CD14-positive monocyte (primary cell): ENCODE results near the gene TYK2. TPM values are rescaled to one million over a fixed set of nuclear protein-coding genes. Genes with fewer than 3 reads are reported as not detected.

Experiments used
- DNase-seq, 3 donors: peaks; one replicate each; pipeline ENCODE4 v3.0.0-alpha.2; 2011 to 2022
- H2AFZ ChIP-seq: 2 replicates; pipeline ENCODE4 v1.6.0; 2012; ENCODE audit warnings: mild to moderate bottlenecking, low read depth, low read length, inconsistent platforms; ENCODE audit not compliant: insufficient read depth, poor library complexity, severe bottlenecking
- H3K27ac ChIP-seq, 2 donors: 1 replicate in 1 of 2; 2 replicates in 1 of 2; pipeline ENCODE4 v1.5.1; 2012 to 2013; ENCODE audit warnings: low read length in 2 of 2, control low read depth in 1 of 2, inconsistent platforms in 1 of 2, low read depth in 1 of 2, mild to moderate bottlenecking in 1 of 2
- H3K27me3 ChIP-seq, 2 donors: one replicate each; pipeline versions ENCODE4 v1.6.0 to v1.6.1; 2011 to 2013; ENCODE audit warnings: low read length in 2 of 2; ENCODE audit not compliant: control insufficient read depth in 2 of 2, insufficient read depth in 2 of 2
- H3K36me3 ChIP-seq, 2 donors: replicated peaks in 1 of 2; 1 replicate in 1 of 2; 2 replicates in 1 of 2; pipeline versions ENCODE4 v1.5.1 to v1.6.1; 2012 to 2013; ENCODE audit warnings: low read length in 2 of 2, control low read depth in 1 of 2, inconsistent platforms in 1 of 2, mild to moderate bottlenecking in 1 of 2; ENCODE audit not compliant: insufficient read depth in 2 of 2, control insufficient read depth in 1 of 2
- H3K4me1 ChIP-seq, 2 donors: 1 replicate in 1 of 2; 2 replicates in 1 of 2; pipeline versions ENCODE4 v1.5.1 to v1.6.1; 2012 to 2013; ENCODE audit warnings: low read length in 2 of 2, control low read depth in 1 of 2, inconsistent platforms in 1 of 2, mild to moderate bottlenecking in 1 of 2, moderate library complexity in 1 of 2; ENCODE audit not compliant: insufficient read depth in 2 of 2, control insufficient read depth in 1 of 2
- H3K4me2 ChIP-seq: replicated peaks from 2 replicates; pipeline ENCODE3; 2012; ENCODE audit warnings: low read length, moderate library complexity, mild to moderate bottlenecking; ENCODE audit not compliant: poor library complexity, severe bottlenecking; ENCODE audit errors: extremely low read depth
- H3K4me3 ChIP-seq, 3 experiments: fragments of 200-600 bp in 1 of 3; sonication (generic) in 1 of 3; replicated peaks in 1 of 3; 1 replicate in 2 of 3; 2 replicates in 1 of 3; pipeline ENCODE4 v1.5.1; 2011 to 2013; ENCODE audit warnings: low read length in 3 of 3, mild to moderate bottlenecking in 3 of 3, control low read depth in 2 of 3, low read depth in 2 of 3, inconsistent platforms in 1 of 3, moderate library complexity in 1 of 3
- H3K79me2 ChIP-seq: 2 replicates; pipeline ENCODE4 v1.6.0; 2012; ENCODE audit warnings: mild to moderate bottlenecking, control low read depth, inconsistent platforms, low read length, moderate library complexity; ENCODE audit not compliant: insufficient read depth
- H3K9ac ChIP-seq: 2 replicates; pipeline ENCODE4 v1.6.0; 2017; ENCODE audit warnings: low read length, mild to moderate bottlenecking; ENCODE audit not compliant: insufficient read depth, poor library complexity, severe bottlenecking
- H3K9me3 ChIP-seq, 2 donors: replicated peaks in 1 of 2; 1 replicate in 1 of 2; 2 replicates in 1 of 2; pipeline versions ENCODE4 v1.5.1 to v1.6.1; 2012 to 2013; ENCODE audit warnings: low read length in 2 of 2, control low read depth in 1 of 2; ENCODE audit not compliant: control insufficient read depth in 1 of 2, insufficient read depth in 1 of 2
- H4K20me1 ChIP-seq: 2 replicates; pipeline ENCODE4 v1.6.0; 2012; ENCODE audit warnings: mild to moderate bottlenecking, low read length, control low read depth, moderate library complexity; ENCODE audit not compliant: insufficient read depth
- H3K27ac Mint-ChIP-seq, 7 donors: one replicate each; pipeline ENCODE4 v1.8.0; 2020; ENCODE audit warnings: mild to moderate bottlenecking in 7 of 7, mixed read lengths in 7 of 7, moderate library complexity in 6 of 7, inconsistent platforms in 2 of 7
- H3K27me3 Mint-ChIP-seq, 3 donors: one replicate each; pipeline ENCODE4 v1.8.0; 2021 to 2022; ENCODE audit warnings: low read depth in 3 of 3, mild to moderate bottlenecking in 3 of 3, mixed read lengths in 3 of 3, moderate library complexity in 3 of 3, inconsistent platforms in 1 of 3
- H3K36me3 Mint-ChIP-seq, 2 donors: one replicate each; pipeline ENCODE4 v1.8.0; 2020; ENCODE audit warnings: mixed read lengths in 2 of 2, inconsistent platforms in 1 of 2, mild to moderate bottlenecking in 1 of 2
- H3K4me1 Mint-ChIP-seq: one replicate; pipeline ENCODE4 v1.8.0; 2020; ENCODE audit warnings: mild to moderate bottlenecking, mixed read lengths
- H3K4me3 Mint-ChIP-seq, 2 donors: one replicate each; pipeline ENCODE4 v1.8.0; 2020; ENCODE audit warnings: mild to moderate bottlenecking in 2 of 2, mixed read lengths in 2 of 2, moderate library complexity in 1 of 2
- H3K9me3 Mint-ChIP-seq, 7 donors: one replicate each; pipeline ENCODE4 v1.8.0; 2020 to 2022; ENCODE audit warnings: mixed read lengths in 7 of 7, mild to moderate bottlenecking in 6 of 7, moderate library complexity in 6 of 7, inconsistent platforms in 2 of 7
- CTCF ChIP-seq: fragments of 200-600 bp; IDR thresholded peaks from one replicate; pipeline ENCODE4 v1.8.0; 2022; ENCODE audit warnings: antibody characterized with exemption, mild to moderate bottlenecking
- WGBS: methylation state at CpG from one replicate; pipeline ENCODE4 v1.1.5; 2013; ENCODE audit warnings: missing lambda C conversion rate; ENCODE audit not compliant: insufficient coverage; 5-methylcytosine and 5-hydroxymethylcytosine counted together
- intact Hi-C, 2 donors: fragments of 100-400 bp; cut with micrococcal nuclease; formaldehyde crosslinking; loops; one replicate each; pipeline versions ENCODE4 v1.15.0 to v1.15.1; 2023
- polyA plus RNA-seq, 3 donors: library from polyadenylated mRNA; depleted of rRNA in 1 of 3; unstranded in 2 of 3; stranded (reverse) in 1 of 3; fragments of 300-500 nt in 2 of 3; fragments of >200 nt in 1 of 3; fragmentation: Illumina TruSeq in 2 of 3; gene quantifications; 1 replicate in 2 of 3; 2 replicates in 1 of 3; pipeline ENCODE4 v1.2.3, GENCODE V29; 2012 to 2021

The TYK2 gene
- polyA plus RNA-seq, 3 donors: 82.9 to 441 (median 113) TPM

- H3K4me3 ChIP-seq: no peak overlapping the region
- intact Hi-C loops: no loop called here
- H3K27me3 ChIP-seq: no peaks in the 10 kb centered on the region
- H3K9me3 ChIP-seq: no peaks in the 10 kb centered on the region
- Mint-ChIP-seq H3K36me3 (peaks cover 82 to 100% of the 10 kb centered on the region in 2 donors), H3K27me3 (peaks cover 0 to 2% (median 2%) of the 10 kb centered on the region in 3 donors), H3K4me3 (no peak overlapping the region), H3K27ac (peak overlapping the region in 1 of 7 donors; percentile 69), H3K9me3 (no peaks in the 10 kb centered on the region), H3K4me1 (no peaks in the 10 kb centered on the region)
- H3K36me3 ChIP-seq: peaks cover 86 to 100% of the 10 kb centered on the region in 2 donors
- 97% methylated on average over 12 of the region's 12 CpGs for WGBS
- H4K20me1 ChIP-seq: peaks cover 70% of the 10 kb centered on the region
- no peak overlapping the region for H3K9ac ChIP-seq
- H3K79me2 ChIP-seq: peaks cover 38% of the 10 kb centered on the region
- H2AFZ ChIP-seq: no peak overlapping the region
- DNase-seq: no peak
- no peaks in the 10 kb centered on the region for H3K4me1 ChIP-seq
- no peak overlapping the region for H3K4me2 ChIP-seq
- no peak for TF ChIP-seq CTCF
- no peak overlapping the region for H3K27ac ChIP-seq
Observed at GRCh38 chr19:10363789-10364281, 16.5 kb downstream of the TYK2 start.

- H3K27me3 ChIP-seq: no peaks in the 10 kb centered on the region
- peaks cover 89 to 99% of the 10 kb centered on the region in 2 donors for H3K36me3 ChIP-seq
- Mint-ChIP-seq H3K27ac (peak overlapping the region in 2 of 7 donors; percentile 1 to 30), H3K27me3 (peaks cover 0 to 2% (median 2%) of the 10 kb centered on the region in 3 donors), H3K9me3 (no peaks in the 10 kb centered on the region), H3K36me3 (peaks cover 79 to 98% of the 10 kb centered on the region in 2 donors), H3K4me1 (no peaks in the 10 kb centered on the region), H3K4me3 (no peak overlapping the region)
- H4K20me1 ChIP-seq: peaks cover 58% of the 10 kb centered on the region
- no peaks in the 10 kb centered on the region for H3K9me3 ChIP-seq
- peaks cover 27% of the 10 kb centered on the region for H3K79me2 ChIP-seq
- no peak for DNase-seq
- TF ChIP-seq CTCF: no peak
- no peak overlapping the region for H2AFZ ChIP-seq
- WGBS: 99% methylated on average over 16 of the region's 18 CpGs
- intact Hi-C loops: no loop called here
- no peak overlapping the region for H3K9ac ChIP-seq
- no peaks in the 10 kb centered on the region for H3K4me1 ChIP-seq
- H3K4me2 ChIP-seq: no peak overlapping the region
- no peak overlapping the region for H3K4me3 ChIP-seq
- no peak overlapping the region for H3K27ac ChIP-seq
Observed at GRCh38 chr19:10362259-10362658, 18.1 kb downstream of the TYK2 start.
